GM18861 (cell line): ENCODE measurements around the gene CEP250.

Experiments
- ATAC-seq: cut with Tn5 transposase; IDR thresholded peaks from one replicate; pipeline ENCODE4 v1.9.1; 2021; ENCODE audit not compliant: unreplicated experiment

The CEP250 gene

GRCh38 chr20:35560541-35560940 lies 105.1 kb downstream of the CEP250 start:
- ATAC-seq = no peak

- no peak for ATAC-seq
Measured at GRCh38 chr20:35561268-35561667, 105.9 kb downstream of the CEP250 start.

GRCh38 chr20:35561671-35562070 lies 106.3 kb downstream of the CEP250 start:
- ATAC-seq = no peak

GRCh38 chr20:35562541-35563110 lies 107.2 kb downstream of the CEP250 start:
- no peak for ATAC-seq

- ATAC-seq = no peak
Measured at GRCh38 chr20:35563834-35564233, 108.4 kb downstream of the CEP250 start.

- ATAC-seq = no peak
Measured at GRCh38 chr20:35564905-35565304, 109.5 kb downstream of the CEP250 start.

GRCh38 chr20:35568645-35569044 lies 113.2 kb downstream of the CEP250 start:
- no peak for ATAC-seq
